Activated CD4-positive, alpha-beta T cell treated with anti-CD3 and anti-CD28 coated beads, Interleukin-2, Interleukin-6, amounts not matched to agents 100 ng/mL and 50 ng/mL, durations not matched to agents 16 hours and 8 hours (primary cell): ENCODE data around the gene ATG14.
A peak's percentile ranks its signal among the peaks of the same experiment; 100 is the strongest.
"Not testable (repeated sequence)": the region's sequence is repeated elsewhere in the genome, so short reads cannot be mapped to it uniquely, and the experiment has no call there.

Experiments
- DNase-seq: peaks from one replicate; pipeline ENCODE4 v3.0.0-alpha.2; 2020

The ATG14 gene

DNA sequence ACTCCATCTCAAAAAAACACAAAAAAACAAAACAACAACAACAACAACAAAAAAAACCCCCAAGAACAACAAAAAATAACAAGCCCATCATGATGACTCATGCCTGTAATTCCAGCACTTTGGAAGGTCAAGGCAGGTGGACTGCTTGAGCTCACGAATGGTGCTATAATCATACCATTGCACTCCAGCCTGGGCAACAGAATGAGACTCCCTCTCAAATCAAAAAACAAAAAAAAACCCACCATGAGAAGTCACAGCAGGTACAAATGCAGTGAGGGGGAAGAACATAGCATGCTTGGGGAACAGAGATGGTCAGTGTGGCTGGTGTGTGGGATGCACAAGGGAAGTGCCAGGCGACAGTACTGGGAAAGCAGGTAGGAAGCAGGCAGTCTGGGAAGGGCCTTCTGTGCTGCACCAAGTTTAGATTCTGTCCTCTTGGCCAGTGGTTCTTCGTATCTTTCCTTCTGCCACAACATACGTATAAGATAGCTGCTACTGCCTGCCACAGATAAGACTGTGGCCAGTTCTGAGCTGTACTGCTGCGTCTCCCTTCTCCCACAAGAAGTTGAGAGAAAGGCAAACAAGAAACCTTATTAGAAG is 28.0 kb downstream of the ATG14 start:
- no peak for DNase-seq

DNA sequence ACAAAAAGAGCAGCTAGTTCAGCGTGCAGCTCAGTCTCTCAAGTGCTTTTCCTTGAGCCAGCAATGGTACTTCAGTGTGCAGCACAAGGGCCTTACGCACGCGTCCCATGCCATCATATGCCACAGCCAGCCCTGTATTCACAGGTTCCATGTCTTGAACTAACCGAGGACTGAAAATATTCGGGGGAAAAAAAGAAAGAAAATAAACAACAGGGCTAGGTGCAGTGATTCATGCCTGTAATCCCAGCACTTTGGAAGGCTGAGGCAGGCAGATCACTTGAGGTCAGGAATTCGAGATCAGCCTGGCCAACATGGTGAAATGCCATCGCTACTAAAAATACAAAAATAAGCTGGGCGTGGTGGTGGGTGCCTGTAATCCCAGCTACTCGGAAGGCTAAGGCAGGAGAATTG is 28.6 kb downstream of the ATG14 start:
- not testable (repeated sequence) for DNase-seq

DNA sequence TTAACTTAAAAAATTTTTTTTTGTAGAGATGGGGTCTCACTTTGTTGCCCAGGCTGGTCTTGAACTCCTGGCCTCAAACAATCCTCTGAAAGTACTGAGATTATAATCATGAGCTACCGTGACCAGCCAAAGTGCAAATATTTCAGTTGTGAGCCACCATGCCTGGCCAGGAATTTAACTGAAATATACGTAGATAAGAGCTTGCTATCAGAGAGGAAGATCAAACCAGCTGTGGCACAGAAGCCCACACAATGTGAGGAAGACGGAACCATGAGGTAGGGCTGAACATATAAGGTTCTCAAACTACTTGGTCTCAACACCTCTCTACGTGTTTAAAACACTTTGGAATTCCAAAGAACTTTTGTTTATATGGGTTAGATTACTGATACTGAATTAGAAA is 29.1 kb downstream of the ATG14 start:
- no peak for DNase-seq

GRCh38 chr14:55381561-55381960 is 30.1 kb downstream of the ATG14 start:
- DNase-seq, result no peak

- DNase-seq, result no peak
These were observed 30.6 kb downstream of the ATG14 start for GRCh38 chr14:55381040-55381439.

DNA sequence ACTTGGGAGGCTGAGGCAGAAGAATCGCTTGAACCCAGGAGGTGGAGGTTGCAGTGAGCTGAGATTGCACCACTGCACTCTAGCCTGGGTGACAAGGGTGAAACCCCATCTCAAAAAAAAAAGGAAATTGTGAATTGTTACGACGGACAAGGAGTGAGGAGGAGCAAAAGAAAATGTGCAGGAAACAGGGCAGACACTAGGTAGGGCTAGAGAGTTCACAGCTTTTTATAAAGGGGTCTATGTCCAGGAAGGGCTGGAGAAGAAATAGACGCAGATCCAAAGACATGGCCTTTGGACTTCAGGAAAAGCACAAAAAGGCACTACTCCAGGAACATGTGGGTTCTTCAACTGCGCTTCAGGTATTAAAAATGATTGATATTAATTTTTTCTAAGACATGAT is 34.4 kb downstream of the ATG14 start:
- no peak for DNase-seq

GRCh38 chr14:55374771-55375170 is 36.9 kb downstream of the ATG14 start:
- DNase-seq, result no peak

- DNase-seq, result peak; percentile 77
These were observed 37.6 kb downstream of the ATG14 start for GRCh38 chr14:55373784-55374705.

- no peak for DNase-seq
These were observed 38.8 kb downstream of the ATG14 start for GRCh38 chr14:55372825-55373224.

DNA sequence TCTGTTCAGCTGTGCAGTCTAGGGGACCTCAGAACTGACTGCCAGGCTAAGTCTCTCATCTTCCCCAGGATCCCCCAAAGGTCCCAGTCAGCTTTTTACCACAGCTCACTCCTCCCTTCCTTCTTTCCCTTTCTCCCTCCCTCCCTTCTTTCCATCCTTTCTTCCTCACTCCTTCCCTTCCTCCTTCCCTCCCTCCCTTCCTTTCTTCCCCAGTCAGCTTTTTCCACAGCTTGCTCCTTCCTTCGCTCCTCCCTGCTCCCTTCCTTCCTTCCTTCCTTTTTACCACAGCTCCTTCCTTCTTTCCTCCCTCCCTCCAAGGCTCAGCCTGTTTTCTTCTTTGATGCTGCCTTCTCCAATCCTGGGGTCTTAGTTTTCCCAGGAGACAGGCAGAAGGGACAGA is 39.2 kb downstream of the ATG14 start:
- DNase-seq, result no peak

GRCh38 chr14:55370883-55371455 is 40.7 kb downstream of the ATG14 start:
- DNase-seq, result no peak

DNA sequence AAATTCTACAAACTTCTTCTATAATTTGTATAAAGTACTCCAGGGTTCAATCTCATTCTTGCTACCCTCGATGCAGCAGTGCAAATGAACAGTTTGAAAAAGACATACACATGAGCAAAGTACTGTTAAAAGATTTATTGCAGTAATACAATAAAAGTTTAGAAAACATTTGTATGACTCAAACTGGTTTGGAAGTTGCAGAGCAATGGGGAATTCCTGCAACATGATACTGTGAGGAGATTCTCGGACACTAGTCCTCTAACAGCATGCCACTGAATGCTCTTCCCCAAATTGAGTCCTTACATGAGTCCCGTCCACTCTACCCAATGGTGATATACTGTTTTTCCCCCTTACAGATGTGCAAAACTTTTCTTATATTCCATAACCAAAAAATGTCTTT is 45.4 kb downstream of the ATG14 start:
- no peak for DNase-seq

DNA sequence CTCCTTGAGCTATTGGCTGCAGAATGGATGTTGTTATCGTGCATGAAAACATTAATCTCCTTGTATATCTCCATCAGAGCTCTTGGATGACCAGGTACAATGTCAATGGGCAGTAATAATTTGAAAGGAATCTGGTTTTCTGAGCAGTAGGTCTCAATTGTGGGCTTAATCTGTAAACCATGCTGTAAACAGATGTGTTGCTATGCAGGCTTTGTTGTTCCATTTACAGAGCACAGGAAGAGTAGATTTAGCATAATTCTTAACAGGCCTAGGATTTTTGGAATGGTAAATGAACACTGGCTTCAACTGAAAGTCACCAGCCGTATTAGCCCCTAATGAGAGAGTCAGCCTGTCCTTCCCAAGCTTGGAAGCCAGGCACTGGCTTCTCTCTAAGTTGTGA is 50.4 kb downstream of the ATG14 start:
- DNase-seq, result no peak

DNA sequence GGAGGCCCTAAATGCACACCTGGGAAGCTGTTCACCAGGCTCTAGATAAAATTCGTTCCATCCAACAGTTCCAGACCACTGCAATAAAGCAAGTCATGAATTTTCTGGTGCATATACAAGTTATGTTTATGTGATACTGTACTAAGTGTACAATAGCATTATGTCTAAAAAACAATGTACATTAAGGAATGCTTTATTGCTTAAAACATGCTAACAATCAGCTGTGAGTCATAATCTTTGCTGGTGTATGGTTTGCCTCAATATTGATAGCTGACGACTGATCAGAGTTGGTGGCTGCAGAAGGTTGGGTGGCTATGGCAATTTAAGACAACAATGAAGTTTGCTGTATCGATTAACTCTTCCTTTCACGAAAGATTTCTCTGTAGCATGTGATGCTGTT is 52.3 kb downstream of the ATG14 start:
- no peak for DNase-seq

GRCh38 chr14:55356913-55357312 is 54.7 kb downstream of the ATG14 start:
- no peak for DNase-seq

DNA sequence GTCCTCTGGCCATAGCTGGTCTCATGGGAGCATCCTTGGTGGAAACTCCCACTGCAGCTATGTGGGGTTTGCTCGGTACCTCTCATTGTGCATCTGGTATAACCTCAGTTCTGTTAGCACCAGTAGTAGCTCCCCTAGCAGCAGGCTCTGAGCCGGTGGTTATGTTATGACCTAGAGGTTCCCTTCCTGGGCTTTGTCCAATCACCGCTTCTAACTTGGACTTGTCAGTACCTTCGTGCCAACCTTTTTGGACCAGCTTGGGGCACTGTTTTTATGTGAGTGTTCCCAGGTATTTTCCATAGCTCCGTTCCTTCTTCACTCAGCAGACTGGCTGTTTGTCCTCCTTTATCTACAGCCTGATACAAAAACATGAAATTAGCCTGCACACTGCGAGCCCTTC is 55.7 kb downstream of the ATG14 start:
- DNase-seq, result no peak

DNA sequence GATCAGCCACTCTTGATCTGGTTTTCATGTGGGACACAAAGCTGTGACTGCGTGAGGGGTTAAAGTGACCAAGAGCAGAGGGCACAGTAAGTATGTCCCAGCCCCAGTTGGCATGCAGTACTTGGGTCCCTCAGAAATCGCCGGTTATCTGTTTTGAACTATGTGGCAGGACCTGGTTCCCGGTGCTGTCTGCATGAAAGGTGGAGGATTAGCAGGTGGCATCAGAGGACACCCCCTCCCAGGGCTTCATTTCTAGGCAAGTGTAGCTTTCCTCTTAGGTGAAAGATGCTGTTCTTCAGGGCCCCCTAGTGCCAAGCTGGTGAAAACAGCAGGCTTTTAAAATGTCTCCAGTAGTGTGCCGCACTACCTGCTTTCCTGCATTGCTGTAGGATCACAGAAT is 57.1 kb downstream of the ATG14 start:
- peak; percentile 68 for DNase-seq

- DNase-seq, result no peak
These were observed 57.8 kb downstream of the ATG14 start for GRCh38 chr14:55353686-55354467.

GRCh38 chr14:55352201-55352600 is 59.4 kb downstream of the ATG14 start:
- no peak for DNase-seq

- DNase-seq, result no peak
These were observed 60.5 kb downstream of the ATG14 start for GRCh38 chr14:55351111-55351510.

DNA sequence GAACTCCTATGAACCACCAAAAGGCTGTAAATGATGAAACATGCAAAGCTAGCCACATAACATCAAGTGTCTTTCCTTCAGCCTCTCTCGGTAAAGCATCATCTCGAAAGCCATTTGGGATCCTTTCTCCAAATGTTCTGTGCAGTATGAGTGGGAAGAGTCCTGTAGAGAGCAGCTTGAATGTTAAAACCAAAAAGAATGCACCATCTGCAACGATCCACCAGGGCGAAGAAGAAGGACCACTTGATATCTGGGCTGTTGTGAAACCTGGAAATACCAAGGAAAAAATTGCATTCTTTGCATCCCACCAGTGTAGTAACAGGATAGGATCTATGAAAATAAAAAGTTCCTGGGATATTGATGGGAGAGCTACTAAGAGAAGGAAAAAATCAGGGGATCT is 61.2 kb downstream of the ATG14 start:
- DNase-seq, result no peak

DNA sequence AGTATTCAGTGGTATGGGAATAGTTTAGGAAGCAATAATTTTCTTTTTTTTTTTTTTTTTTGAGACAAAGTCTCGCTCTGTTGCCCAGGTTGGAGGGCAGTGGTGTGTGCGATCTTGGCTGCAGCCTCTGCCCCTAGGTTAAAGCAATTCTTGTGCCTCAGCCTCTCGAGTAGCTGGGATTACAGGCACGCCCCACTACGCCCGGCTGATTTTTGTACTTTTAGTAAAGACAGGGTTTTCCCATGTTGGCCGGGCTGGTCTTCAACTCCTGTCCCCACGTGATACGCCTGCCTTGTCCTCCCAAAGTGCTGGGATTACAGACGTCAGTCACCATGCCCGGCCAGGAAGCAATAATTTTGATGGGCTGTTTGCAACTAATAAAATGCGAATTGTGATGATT is 62.1 kb downstream of the ATG14 start:
- no peak for DNase-seq

GRCh38 chr14:55348766-55349453 is 62.7 kb downstream of the ATG14 start:
- no peak for DNase-seq
